HFFc6 (cell line): ENCODE measurements around the gene HLA-DQB1. TPM values are rescaled to one million over a fixed set of nuclear protein-coding genes. Genes with fewer than 3 reads are reported as not detected.
"Not testable (repeated sequence)": the region's sequence is repeated elsewhere in the genome, so short reads cannot be mapped to it uniquely, and the experiment has no call there.

Source experiments
- DNase-seq: peaks from one replicate; pipeline ENCODE4 v3.0.0-alpha.2; 2018
- H3K27ac Mint-ChIP-seq: 2 replicates; pipeline ENCODE4 v1.8.0; 2020; ENCODE audit warnings: mild to moderate bottlenecking, mixed read lengths
- H3K27me3 Mint-ChIP-seq: 2 replicates; pipeline ENCODE4 v1.8.0; 2021; ENCODE audit warnings: mild to moderate bottlenecking, moderate library complexity, mixed read lengths; ENCODE audit not compliant: insufficient read depth
- H3K36me3 Mint-ChIP-seq: 2 replicates; pipeline ENCODE4 v1.8.0; 2021; ENCODE audit warnings: low read depth, mixed read lengths
- H3K4me1 Mint-ChIP-seq: 2 replicates; pipeline ENCODE4 v1.8.0; 2020; ENCODE audit warnings: low read depth, mixed read lengths
- H3K4me3 Mint-ChIP-seq: 2 replicates; pipeline ENCODE4 v1.8.0; 2020; ENCODE audit warnings: mild to moderate bottlenecking, moderate library complexity, mixed read lengths
- H3K9me3 Mint-ChIP-seq: 2 replicates; pipeline ENCODE4 v1.8.0; 2020; ENCODE audit warnings: mild to moderate bottlenecking, mixed read lengths
- CTCF ChIP-seq: fragments of 200-600 bp; sonication (generic); IDR thresholded peaks from 2 replicates; pipeline ENCODE4 v1.5.0; 2021; ENCODE audit warnings: antibody characterized with exemption, mild to moderate bottlenecking
- total RNA-seq, 6 experiments: library from RNA; stranded (reverse); fragmentation: NEBNext Ultra II Directional; extraction: Animal tissue kit (Norgen Biotek cat#: 25700); gene quantifications; 2 replicates in 1 of 6; 3 replicates in 5 of 6; pipeline ENCODE4 v1.2.3, GENCODE V29; 2021

Gene HLA-DQB1
- total RNA-seq, 6 experiments from 2014 or later: not detected

GRCh38 chr6:32659856-32660595 lies 6.4 kb downstream of the HLA-DQB1 start:
- Mint-ChIP-seq H3K9me3 (no peaks in the 10 kb centered on the region), H3K4me3 (no peak overlapping the region), H3K27ac (no peak overlapping the region), H3K27me3 (peaks cover 19% of the 10 kb centered on the region), H3K36me3 (no peaks in the 10 kb centered on the region), H3K4me1 (no peaks in the 10 kb centered on the region)
- no peak for TF ChIP-seq CTCF
- DNase-seq: no peak

- H3K9me3 Mint-ChIP-seq: no peaks in the 10 kb centered on the region
- DNase-seq: no peak
- peaks cover 19% of the 10 kb centered on the region for H3K27me3 Mint-ChIP-seq
- H3K4me1 Mint-ChIP-seq: no peaks in the 10 kb centered on the region
- H3K27ac Mint-ChIP-seq: no peak overlapping the region
- TF ChIP-seq CTCF: no peak
- no peak overlapping the region for H3K4me3 Mint-ChIP-seq
- H3K36me3 Mint-ChIP-seq: no peaks in the 10 kb centered on the region
Observed at GRCh38 chr6:32658268-32658897, 8.1 kb downstream of the HLA-DQB1 start.

GRCh38 chr6:32657819-32658218 lies 8.6 kb downstream of the HLA-DQB1 start:
- not testable (repeated sequence) for H3K4me1 Mint-ChIP-seq, H3K9me3 Mint-ChIP-seq, H3K27ac Mint-ChIP-seq, H3K4me3 Mint-ChIP-seq, DNase-seq, H3K36me3 Mint-ChIP-seq
- H3K27me3 Mint-ChIP-seq: peaks cover 19% of the 10 kb centered on the region

- H3K36me3 Mint-ChIP-seq, DNase-seq, H3K9me3 Mint-ChIP-seq, H3K4me1 Mint-ChIP-seq, H3K4me3 Mint-ChIP-seq, H3K27ac Mint-ChIP-seq: not testable (repeated sequence)
- H3K27me3 Mint-ChIP-seq: peaks cover 19% of the 10 kb centered on the region
Observed at GRCh38 chr6:32657329-32657728, 9.1 kb downstream of the HLA-DQB1 start.

GRCh38 chr6:32655203-32655710 lies 11.2 kb downstream of the HLA-DQB1 start:
- Mint-ChIP-seq H3K36me3 (no peaks in the 10 kb centered on the region), H3K27me3 (peaks cover 9% of the 10 kb centered on the region), H3K9me3 (no peaks in the 10 kb centered on the region), H3K4me3 (no peak overlapping the region), H3K27ac (no peak overlapping the region), H3K4me1 (no peaks in the 10 kb centered on the region)
- DNase-seq: no peak
- no peak for TF ChIP-seq CTCF

- peaks cover 2% of the 10 kb centered on the region for H3K27me3 Mint-ChIP-seq
- no peak for TF ChIP-seq CTCF
- no peak for DNase-seq
- no peaks in the 10 kb centered on the region for H3K36me3 Mint-ChIP-seq
- H3K4me1 Mint-ChIP-seq: no peaks in the 10 kb centered on the region
- no peaks in the 10 kb centered on the region for H3K9me3 Mint-ChIP-seq
- no peak overlapping the region for H3K27ac Mint-ChIP-seq
- H3K4me3 Mint-ChIP-seq: no peak overlapping the region
Observed at GRCh38 chr6:32645047-32645703, 21.3 kb downstream of the HLA-DQB1 start.
